Measurements from ENCODE around the gene EFNA3.
A peak's percentile ranks its signal among the peaks of the same experiment; 100 is the strongest.

DNA sequence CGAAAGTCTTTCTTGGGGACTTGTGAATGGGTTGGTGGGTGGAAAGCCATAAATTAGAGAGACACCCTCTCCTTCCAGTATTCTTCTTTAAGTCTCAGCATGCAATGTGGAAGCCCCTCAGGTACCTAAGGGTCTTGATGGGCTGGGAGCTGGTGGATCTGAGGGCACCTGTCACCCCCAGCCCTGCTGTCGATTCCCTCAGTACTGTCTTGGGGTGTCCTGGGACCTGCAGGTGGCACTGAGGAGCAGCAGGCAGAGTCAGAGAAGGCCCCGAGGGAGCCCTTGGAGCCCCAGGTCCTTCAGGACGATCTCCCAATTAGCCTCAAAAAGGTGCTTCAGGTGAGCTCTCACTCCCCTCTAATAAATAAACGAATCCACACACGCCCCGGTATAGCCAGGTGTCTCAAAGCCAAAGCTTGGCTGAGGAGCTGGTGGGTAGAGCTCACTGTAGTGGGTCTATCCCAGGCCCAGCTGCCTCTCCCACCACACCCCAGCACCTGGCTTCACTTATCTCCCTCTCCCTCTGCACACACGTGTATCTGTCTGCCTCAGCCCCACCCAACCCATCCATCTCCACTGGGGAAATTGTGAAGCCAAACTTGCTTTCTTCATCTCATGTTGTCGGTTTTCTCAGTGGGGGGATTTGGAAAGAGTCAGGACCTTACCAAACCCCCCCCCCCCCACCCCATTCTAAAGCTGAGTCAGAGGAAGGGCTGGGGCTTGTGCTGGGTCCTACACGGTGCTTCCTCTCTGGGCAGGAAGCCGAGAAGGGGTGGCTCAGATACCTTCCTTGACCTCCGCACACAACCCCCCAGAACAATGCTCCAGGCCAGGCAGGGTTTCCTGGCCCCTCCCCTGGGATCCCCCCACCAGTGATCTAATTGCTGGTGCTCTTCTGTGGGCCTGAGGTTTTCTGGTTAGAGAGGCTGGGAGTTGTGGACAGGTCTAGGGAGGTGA, 25.9 kb upstream of the EFNA3 start:
- TF ChIP-seq CTCF (IDR thresholded peaks at IDR 0.05): peak in 4 of 5 experiments; percentile 28 to 47 (median 30)
- TF ChIP-seq POLR2AphosphoS5 (IDR thresholded peaks at IDR 0.05): no peak
- no peak for TF ChIP-seq EP300 (IDR thresholded peaks at IDR 0.05; ENCODE audit: low read depth)
